ENCODE results near the gene BAHD1. TPM values are rescaled to one million over a fixed set of nuclear protein-coding genes. Genes with fewer than 3 reads are reported as not detected.

BAHD1 gene
- total and polyA plus RNA-seq, 12 donors: 13.2 to 58.8 (median 31.3) TPM

GRCh38 chr15:40409366-40409765 lies 31.4 kb upstream of the BAHD1 start:
- 65 to 74% (median 71%) methylated on average over 3 of the region's 3 CpGs for WGBS, 4 donors
- no peak for DNase-seq
- Histone ChIP-seq H3K9me3 (replicated peaks in 1 of 3) (no peaks in the 10 kb centered on the region), H3K27me3 (no peaks in the 10 kb centered on the region), H3K4me1 (replicated peaks in 1 of 2) (peaks cover 20 to 33% of the 10 kb centered on the region in 2 donors), H3K36me3 (replicated peaks in 1 of 2) (peaks cover 0 to 61% of the 10 kb centered on the region in 2 donors), H3K27ac (no peak overlapping the region), H3K4me3 (no peak overlapping the region)
- intact Hi-C loops (cut with DNase I): no loop called here
- TF ChIP-seq CTCF (IDR thresholded peaks at IDR 0.05) (no peak), POLR2A (IDR thresholded peaks at IDR 0.05) (no peak)

GRCh38 chr15:40410476-40410875 lies 30.3 kb upstream of the BAHD1 start:
- Histone ChIP-seq H3K27me3 (no peaks in the 10 kb centered on the region), H3K36me3 (replicated peaks in 1 of 2) (peaks cover 0 to 72% of the 10 kb centered on the region in 2 donors), H3K9me3 (replicated peaks in 1 of 3) (no peaks in the 10 kb centered on the region), H3K4me3 (no peak overlapping the region), H3K4me1 (replicated peaks in 1 of 2) (peaks cover 15 to 25% of the 10 kb centered on the region in 2 donors), H3K27ac (no peak overlapping the region)
- no peak for DNase-seq
- intact Hi-C loops (cut with DNase I): loop anchor here in 1 of 2 donors (10.0 kb wide), 1 partner anchor 46 kb away; no protein-coding TSS in a partner anchor
- 94 to 99% (median 95%) methylated on average over 10 to 11 of the region's 11 CpGs for WGBS, 4 donors
- TF ChIP-seq CTCF (IDR thresholded peaks at IDR 0.05) (no peak), POLR2A (IDR thresholded peaks at IDR 0.05) (no peak)

- Histone ChIP-seq H3K36me3 (replicated peaks in 1 of 2) (peaks cover 0 to 85% of the 10 kb centered on the region in 2 donors), H3K27ac (no peak overlapping the region), H3K4me3 (no peak overlapping the region), H3K4me1 (replicated peaks in 1 of 2) (peaks cover 7 to 16% of the 10 kb centered on the region in 2 donors), H3K27me3 (no peaks in the 10 kb centered on the region), H3K9me3 (replicated peaks in 1 of 3) (no peaks in the 10 kb centered on the region)
- DNase-seq: peak; percentile 51 to 86 (median 75)
- 58 to 72% (median 68%) methylated on average over 7 of the region's 7 CpGs for WGBS, 4 donors
- intact Hi-C loops (cut with DNase I): loop anchor here in 1 of 2 donors (10.0 kb wide), 1 partner anchor 47 kb away; no protein-coding TSS in a partner anchor
- TF ChIP-seq POLR2A (IDR thresholded peaks at IDR 0.05): no peak
- no peak for TF ChIP-seq CTCF (IDR thresholded peaks at IDR 0.05)
These were observed 28.5 kb upstream of the BAHD1 start for GRCh38 chr15:40412095-40412759.

GRCh38 chr15:40413036-40413435 lies 27.7 kb upstream of the BAHD1 start:
- Histone ChIP-seq H3K36me3 (replicated peaks in 1 of 2) (peaks cover 0 to 87% of the 10 kb centered on the region in 2 donors), H3K4me3 (no peak overlapping the region), H3K27ac (no peak overlapping the region), H3K9me3 (replicated peaks in 1 of 3) (no peaks in the 10 kb centered on the region), H3K4me1 (replicated peaks in 1 of 2) (peaks cover 7 to 9% of the 10 kb centered on the region in 2 donors), H3K27me3 (no peaks in the 10 kb centered on the region)
- DNase-seq: no peak
- intact Hi-C loops (cut with DNase I): loop anchor here in 1 of 2 donors (10.0 kb wide), 1 partner anchor 48 kb away; no protein-coding TSS in a partner anchor
- TF ChIP-seq CTCF (IDR thresholded peaks at IDR 0.05) (no peak), POLR2A (IDR thresholded peaks at IDR 0.05) (no peak)
- WGBS, 4 donors: 91 to 94% (median 93%) methylated on average over 7 to 9 of the region's 9 CpGs

All from adrenal gland (tissue), 12 donors.